ENCODE measurements around the gene TRERF1. TPM values are rescaled to one million over a fixed set of nuclear protein-coding genes. Genes with fewer than 3 reads are reported as not detected.

Gene TRERF1
- total and polyA plus RNA-seq, 2 experiments from 2014 or later: 11.2 to 20.6 TPM

- H3K4me3 ChIP-seq: no peak overlapping the region
- no peaks in the 10 kb centered on the region for H3K79me2 ChIP-seq (replicated peaks; ENCODE audit: insufficient read depth)
- H3K27me3 ChIP-seq (ENCODE audit: insufficient read depth): no peaks in the 10 kb centered on the region
- H3K9me3 Mint-ChIP-seq: no peaks in the 10 kb centered on the region
- no peak overlapping the region for H3K4me3 Mint-ChIP-seq
- H3K4me1 Mint-ChIP-seq: peaks cover 5% of the 10 kb centered on the region; the same call in 2 of the 3 replicates
- H3K27me3 Mint-ChIP-seq (ENCODE audit: insufficient read depth, low read depth, poor library complexity): peaks cover 8% of the 10 kb centered on the region
- peaks cover 3% of the 10 kb centered on the region; the same call in 1 of the 2 replicates for H3K9me2 ChIP-seq (ENCODE audit: insufficient read depth)
- H3K4me2 ChIP-seq: no peak overlapping the region
- ATAC-seq (no peak), DNase-seq (ENCODE audit: low spot score) (no peak)
- no peaks in the 10 kb centered on the region; the same call in 1 of the 2 replicates for H3F3A ChIP-seq (replicated peaks; ENCODE audit: low read depth)
- H3K36me3 Mint-ChIP-seq (ENCODE audit: low read depth): peaks cover 79% of the 10 kb centered on the region
- H3K27ac ChIP-seq (ENCODE audit: low read depth): no peak overlapping the region
- H3K27ac Mint-ChIP-seq: no peak overlapping the region
- H4K20me1 ChIP-seq (replicated peaks; ENCODE audit: insufficient read depth): no peaks in the 10 kb centered on the region
- peaks cover 26% of the 10 kb centered on the region for H3K36me3 ChIP-seq (ENCODE audit: insufficient read depth)
- TF ChIP-seq ZNF331 (CRISPR knock-in tag; IDR thresholded peaks at IDR 0.05; ENCODE audit: low read depth) (no peak), EZH2 (IDR thresholded peaks at IDR 0.05; ENCODE audit: low read depth, unreplicated experiment) (no peak), NANOG (IDR thresholded peaks at IDR 0.05; ENCODE audit: borderline replicate concordance) (no peak), CTCF (conservative IDR thresholded peaks at IDR 0.05; ENCODE audit: low read depth in 2 of 2) (no peak), JUNB (IDR thresholded peaks at IDR 0.05; ENCODE audit: unreplicated experiment) (no peak), POLR2AphosphoS5 (IDR thresholded peaks at IDR 0.05; ENCODE audit: low read depth) (no peak), ZNF114 (CRISPR knock-in tag; IDR thresholded peaks at IDR 0.05) (no peak), EZH2phosphoT487 (IDR thresholded peaks at IDR 0.05; ENCODE audit: unreplicated experiment) (no peak), REST (IDR thresholded peaks at IDR 0.05; ENCODE audit: unreplicated experiment) (no peak), ZNF462 (CRISPR knock-in tag; IDR thresholded peaks at IDR 0.05) (no peak), ETS1 (IDR thresholded peaks at IDR 0.05) (no peak), CREB1 (CRISPR knock-in tag; IDR thresholded peaks at IDR 0.05; ENCODE audit: low read depth) (no peak), STAT1 (IDR thresholded peaks at IDR 0.05; ENCODE audit: unreplicated experiment) (no peak)
- H3K4me1 ChIP-seq (ENCODE audit: insufficient read depth): peaks cover 3% of the 10 kb centered on the region; the same call in 1 of the 2 replicates
- no peak overlapping the region for H2AFZ ChIP-seq
These were observed 200.2 kb downstream of the TRERF1 start for GRCh38 chr6:42251500-42251899.

Data from GM23338 (cell line).